Effector CD8-positive, alpha-beta T cell (primary cell): ENCODE data around the gene ACSS3.

Source experiments
- DNase-seq: peaks from one replicate; lab custom pipeline; 2025; lab: John Stamatoyannopoulos, UW

The ACSS3 gene

GRCh38 chr12:81295251-81295650, 217.4 kb downstream of the ACSS3 start:
- no peak for DNase-seq

- no peak for DNase-seq
Observed at GRCh38 chr12:81296556-81297305, 218.9 kb downstream of the ACSS3 start.

GRCh38 chr12:81297601-81298000, 219.7 kb downstream of the ACSS3 start:
- no peak for DNase-seq

GRCh38 chr12:81300454-81300853, 222.6 kb downstream of the ACSS3 start:
- no peak for DNase-seq

- no peak for DNase-seq
Observed at GRCh38 chr12:81303935-81304334, 226.1 kb downstream of the ACSS3 start.
